Ovary (tissue), 3 donors: Measurements from ENCODE around the gene PSMG3.

Source experiments
- EP300 ChIP-seq: sonication (generic); formaldehyde crosslinking; IDR thresholded peaks from one replicate; pipeline ENCODE4 v1.6.1; 2017; ENCODE audit warnings: antibody characterized with exemption
- POLR2A ChIP-seq: fragments of 450-650 bp; IDR thresholded peaks from one replicate; pipeline ENCODE4 v1.6.1; 2017; ENCODE audit warnings: antibody characterized with exemption, mild to moderate bottlenecking, moderate library complexity
- TF ChIP-seq, protein P1 (sequence below), 3 donors: fragments of 450-650 bp in 2 of 3; fragments of 200-600 bp in 1 of 3; IDR thresholded peaks; one replicate each; pipeline versions ENCODE4 v1.5.1 to v1.8.0; 2016 to 2022; ENCODE audit warnings: antibody characterized with exemption in 3 of 3, mild to moderate bottlenecking in 1 of 3
- donor health status: DM: no; HTN: no; CAD: no.

DNA sequence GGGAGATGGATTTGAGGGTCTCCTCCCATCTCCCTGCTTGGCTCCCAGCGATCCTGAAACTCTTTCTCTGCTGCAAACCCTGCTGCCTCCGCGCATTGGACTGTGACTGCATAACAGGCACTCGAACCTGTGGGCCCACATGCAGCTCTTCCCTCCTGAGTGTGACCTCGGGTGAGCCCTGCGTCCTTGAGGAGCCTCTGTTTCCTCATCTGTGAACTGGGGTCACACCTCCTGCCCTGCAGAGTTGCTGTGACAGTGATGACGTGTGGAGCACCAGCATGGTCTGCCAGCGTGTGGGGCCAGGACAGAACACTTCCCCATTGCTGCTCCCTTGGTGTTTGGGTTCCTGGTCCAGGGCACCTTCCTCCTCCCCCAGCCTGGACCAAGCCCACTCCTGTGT lies 46.9 kb upstream of the PSMG3 start:
- TF ChIP-seq, protein P1, sequence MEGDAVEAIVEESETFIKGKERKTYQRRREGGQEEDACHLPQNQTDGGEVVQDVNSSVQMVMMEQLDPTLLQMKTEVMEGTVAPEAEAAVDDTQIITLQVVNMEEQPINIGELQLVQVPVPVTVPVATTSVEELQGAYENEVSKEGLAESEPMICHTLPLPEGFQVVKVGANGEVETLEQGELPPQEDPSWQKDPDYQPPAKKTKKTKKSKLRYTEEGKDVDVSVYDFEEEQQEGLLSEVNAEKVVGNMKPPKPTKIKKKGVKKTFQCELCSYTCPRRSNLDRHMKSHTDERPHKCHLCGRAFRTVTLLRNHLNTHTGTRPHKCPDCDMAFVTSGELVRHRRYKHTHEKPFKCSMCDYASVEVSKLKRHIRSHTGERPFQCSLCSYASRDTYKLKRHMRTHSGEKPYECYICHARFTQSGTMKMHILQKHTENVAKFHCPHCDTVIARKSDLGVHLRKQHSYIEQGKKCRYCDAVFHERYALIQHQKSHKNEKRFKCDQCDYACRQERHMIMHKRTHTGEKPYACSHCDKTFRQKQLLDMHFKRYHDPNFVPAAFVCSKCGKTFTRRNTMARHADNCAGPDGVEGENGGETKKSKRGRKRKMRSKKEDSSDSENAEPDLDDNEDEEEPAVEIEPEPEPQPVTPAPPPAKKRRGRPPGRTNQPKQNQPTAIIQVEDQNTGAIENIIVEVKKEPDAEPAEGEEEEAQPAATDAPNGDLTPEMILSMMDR (IDR thresholded peaks at IDR 0.05): no peak
- TF ChIP-seq EP300 (no peak), POLR2A (no peak)
